H54 (cell line): ENCODE measurements around the gene PARVB.

Source experiments
- DNase-seq: peaks from one replicate; pipeline ENCODE4 v3.0.0; 2011; ENCODE audit warnings: low spot score, mixed read lengths; ENCODE audit not compliant: insufficient read length
- FAIRE-seq: peaks from 3 replicates; lab custom pipeline; 2011; peaks lifted over from hg19 to GRCh38; lab: Jason Lieb, UNC
- POLR2A ChIP-seq: IDR thresholded peaks from 2 replicates; pipeline ENCODE4 v1.6.1; 2011; ENCODE audit warnings: low read depth, mild to moderate bottlenecking, low read length

PARVB gene

GRCh38 chr22:44162960-44163359 is 138.9 kb downstream of the PARVB start:
- no peak for TF ChIP-seq POLR2A
- no peak for FAIRE-seq
- no peak for DNase-seq

- DNase-seq (no peak), FAIRE-seq (no peak)
- no peak for TF ChIP-seq POLR2A
Measured at GRCh38 chr22:44163536-44163935, 139.4 kb downstream of the PARVB start.

GRCh38 chr22:44164031-44164430 is 139.9 kb downstream of the PARVB start:
- FAIRE-seq (no peak), DNase-seq (no peak)
- TF ChIP-seq POLR2A = no peak

GRCh38 chr22:44165286-44165874 is 141.3 kb downstream of the PARVB start:
- FAIRE-seq (no peak), DNase-seq (no peak)
- TF ChIP-seq POLR2A = no peak

- no peak for TF ChIP-seq POLR2A
- DNase-seq = no peak
- FAIRE-seq = no peak
Measured at GRCh38 chr22:44166498-44167276, 142.6 kb downstream of the PARVB start.

- no peak for TF ChIP-seq POLR2A
- DNase-seq (no peak), FAIRE-seq (no peak)
Measured at GRCh38 chr22:44167501-44167900, 143.4 kb downstream of the PARVB start.

- FAIRE-seq (no peak), DNase-seq (no peak)
- TF ChIP-seq POLR2A = no peak
Measured at GRCh38 chr22:44168206-44168605, 144.1 kb downstream of the PARVB start.

GRCh38 chr22:44170470-44170869 is 146.4 kb downstream of the PARVB start:
- no peak for FAIRE-seq
- TF ChIP-seq POLR2A = no peak
- DNase-seq = no peak

GRCh38 chr22:44171561-44171960 is 147.5 kb downstream of the PARVB start:
- TF ChIP-seq POLR2A = no peak
- DNase-seq (no peak), FAIRE-seq (no peak)

GRCh38 chr22:44172370-44173108 is 148.4 kb downstream of the PARVB start:
- no peak for DNase-seq
- no peak for FAIRE-seq
- no peak for TF ChIP-seq POLR2A

GRCh38 chr22:44173154-44173553 is 149.1 kb downstream of the PARVB start:
- no peak for TF ChIP-seq POLR2A
- DNase-seq (no peak), FAIRE-seq (no peak)

GRCh38 chr22:44175676-44176075 is 151.6 kb downstream of the PARVB start:
- DNase-seq (no peak), FAIRE-seq (no peak)
- no peak for TF ChIP-seq POLR2A

GRCh38 chr22:44179196-44179988 is 155.3 kb downstream of the PARVB start:
- no peak for DNase-seq
- no peak for FAIRE-seq
- no peak for TF ChIP-seq POLR2A

- no peak for TF ChIP-seq POLR2A
- FAIRE-seq (no peak), DNase-seq (no peak)
Measured at GRCh38 chr22:44179989-44180705, 156.0 kb downstream of the PARVB start.
